Anterior cingulate cortex (tissue), 58 donors: ENCODE results near the gene PRKAG2.
"Not testable (repeated sequence)": the region's sequence is repeated elsewhere in the genome, so short reads cannot be mapped to it uniquely, and the experiment has no call there.

Experiments
- DNase-seq, 58 donors: peaks; one replicate each; lab custom pipeline; 2025; lab: John Stamatoyannopoulos, UW

PRKAG2 gene

DNA sequence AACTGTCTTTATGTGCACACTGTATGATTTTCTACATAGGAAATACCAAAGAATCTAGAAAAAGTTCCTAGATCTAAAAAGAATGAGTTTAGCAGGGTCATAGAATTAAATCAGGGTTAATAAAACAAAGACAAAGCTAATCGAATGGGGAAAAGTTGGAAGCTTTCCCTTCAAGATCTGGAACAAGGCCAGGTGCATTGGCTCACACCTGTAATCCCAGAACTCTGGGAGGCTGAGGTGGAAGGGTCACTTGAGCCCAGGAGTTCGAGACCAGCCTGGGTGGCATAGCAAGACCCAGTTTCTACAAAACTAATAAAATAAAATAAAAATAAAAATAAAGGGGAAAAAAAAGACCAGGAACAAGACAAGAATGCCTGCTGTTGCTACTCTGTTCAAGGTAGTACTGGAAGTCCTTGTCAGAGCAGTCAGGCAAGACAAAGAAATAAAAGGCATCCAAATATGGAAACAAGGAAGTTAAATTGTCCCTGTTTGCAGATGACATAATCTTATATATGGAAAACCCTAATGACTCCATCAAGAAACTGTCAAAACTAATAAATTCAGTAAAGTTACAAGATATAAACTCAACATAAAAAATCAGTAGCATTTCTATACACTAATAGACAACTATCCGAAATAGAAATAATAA, 281.1 kb downstream of the PRKAG2 start:
- DNase-seq: no peak

DNA sequence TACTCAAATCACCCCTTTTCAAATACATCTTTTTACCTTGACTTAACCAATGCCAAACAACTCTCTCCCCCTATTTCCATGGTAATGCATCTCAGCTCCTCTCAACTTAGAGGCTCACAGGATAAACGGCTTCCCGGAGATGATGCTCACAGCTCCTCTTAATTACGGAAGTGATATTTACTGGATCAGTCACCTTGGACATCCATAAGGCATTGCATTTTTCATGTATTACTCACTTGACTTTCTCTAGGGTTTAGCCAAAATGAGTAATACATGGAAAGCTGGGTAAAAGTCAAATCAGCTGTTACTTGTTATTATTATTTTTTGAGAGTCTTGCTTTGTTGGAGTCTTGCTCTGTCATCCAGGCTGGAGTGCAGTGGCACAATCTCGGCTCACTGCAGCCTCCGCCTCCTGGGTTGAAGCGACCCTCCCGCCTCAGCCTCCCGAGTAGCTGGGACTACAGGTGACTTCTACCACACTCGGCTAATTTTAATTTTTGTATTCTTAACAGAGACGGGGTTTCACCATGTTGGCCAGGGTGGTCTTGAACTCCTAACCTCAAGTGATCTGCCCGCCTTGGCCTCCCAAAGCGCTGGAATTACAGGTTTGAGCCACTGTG, 283.9 kb downstream of the PRKAG2 start:
- no peak for DNase-seq

DNA sequence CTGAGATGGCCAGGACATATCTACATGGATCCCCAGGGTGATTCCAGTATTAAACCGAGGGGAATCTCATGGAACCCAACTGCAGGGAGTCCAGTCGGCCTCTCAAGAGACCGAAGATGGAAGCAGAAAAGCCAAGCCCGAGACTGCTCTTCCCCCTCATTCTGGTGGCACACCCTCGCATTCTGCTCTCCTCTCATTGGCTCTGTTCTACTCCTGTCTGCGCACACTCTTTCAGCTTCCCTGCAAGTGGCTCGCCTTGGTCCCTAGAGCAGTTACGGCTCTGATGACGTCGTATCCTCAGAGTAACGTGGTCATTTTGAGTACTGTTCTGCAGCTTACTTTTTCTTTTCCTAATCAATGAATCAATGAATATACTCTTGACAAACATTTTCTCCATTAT, 284.6 kb downstream of the PRKAG2 start:
- no peak for DNase-seq

DNA sequence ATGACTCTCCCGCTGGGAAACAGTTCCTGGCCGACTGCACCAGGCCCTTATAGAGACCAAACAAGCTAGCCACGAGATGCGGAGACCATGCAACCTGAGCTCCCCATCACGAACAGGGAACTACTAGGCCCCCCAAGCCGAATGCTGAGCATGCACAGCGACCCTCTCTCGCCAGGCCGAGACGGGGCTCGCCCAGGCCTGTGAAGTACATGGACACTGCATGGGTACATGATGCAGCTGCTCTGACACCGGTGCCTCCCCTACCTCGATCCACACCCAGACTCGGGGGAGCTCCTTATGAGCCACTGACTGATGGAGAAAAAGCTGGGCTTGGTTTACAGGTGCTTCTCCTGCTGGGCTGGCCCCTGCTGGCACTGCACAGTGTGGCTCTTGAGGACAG, 285.0 kb downstream of the PRKAG2 start:
- DNase-seq: no peak

DNA sequence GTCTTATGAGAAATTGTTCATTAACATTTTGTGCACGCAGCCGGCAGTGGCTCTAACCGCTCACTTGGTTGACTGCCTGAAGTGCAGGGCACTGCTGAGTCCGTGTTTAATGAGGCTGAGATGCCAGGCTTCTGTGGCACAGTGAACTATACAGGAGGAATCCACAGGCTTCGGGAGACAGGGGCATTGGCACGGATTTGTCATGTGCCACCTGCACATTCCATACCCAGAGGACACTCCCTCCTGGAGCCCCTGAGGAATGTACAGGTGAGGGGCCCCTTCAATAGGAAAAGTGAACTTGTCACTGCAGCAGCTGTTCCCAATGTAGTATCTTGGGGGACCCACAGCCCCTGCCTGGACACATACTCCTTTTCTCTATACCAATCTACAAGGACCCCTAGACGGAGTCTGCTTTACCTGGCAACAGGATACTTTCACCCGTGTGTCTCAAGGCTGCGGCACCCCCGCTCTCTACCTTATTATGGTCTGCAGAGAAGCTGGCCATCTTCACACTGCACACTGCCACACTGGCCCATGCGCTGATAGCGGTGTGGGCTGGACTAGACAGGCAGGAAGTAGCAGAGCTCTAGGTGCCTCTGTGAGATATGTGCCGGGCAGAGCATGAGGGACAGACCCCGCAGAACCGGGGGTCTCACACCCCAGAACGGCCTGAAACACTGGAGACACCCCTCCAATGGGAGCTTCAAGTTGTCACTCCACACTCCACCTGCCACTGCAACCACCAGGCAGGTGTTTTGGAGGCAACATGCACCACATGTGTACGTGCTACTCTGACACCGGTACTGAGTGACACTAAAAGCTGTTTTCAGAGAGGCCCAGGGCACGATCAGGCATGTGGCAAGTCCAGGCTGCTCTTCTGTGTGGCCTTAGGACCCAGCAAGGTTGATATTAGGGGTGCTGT, 285.8 kb downstream of the PRKAG2 start:
- DNase-seq: peak in 2 of 58 donors; percentile 14 to 15

DNA sequence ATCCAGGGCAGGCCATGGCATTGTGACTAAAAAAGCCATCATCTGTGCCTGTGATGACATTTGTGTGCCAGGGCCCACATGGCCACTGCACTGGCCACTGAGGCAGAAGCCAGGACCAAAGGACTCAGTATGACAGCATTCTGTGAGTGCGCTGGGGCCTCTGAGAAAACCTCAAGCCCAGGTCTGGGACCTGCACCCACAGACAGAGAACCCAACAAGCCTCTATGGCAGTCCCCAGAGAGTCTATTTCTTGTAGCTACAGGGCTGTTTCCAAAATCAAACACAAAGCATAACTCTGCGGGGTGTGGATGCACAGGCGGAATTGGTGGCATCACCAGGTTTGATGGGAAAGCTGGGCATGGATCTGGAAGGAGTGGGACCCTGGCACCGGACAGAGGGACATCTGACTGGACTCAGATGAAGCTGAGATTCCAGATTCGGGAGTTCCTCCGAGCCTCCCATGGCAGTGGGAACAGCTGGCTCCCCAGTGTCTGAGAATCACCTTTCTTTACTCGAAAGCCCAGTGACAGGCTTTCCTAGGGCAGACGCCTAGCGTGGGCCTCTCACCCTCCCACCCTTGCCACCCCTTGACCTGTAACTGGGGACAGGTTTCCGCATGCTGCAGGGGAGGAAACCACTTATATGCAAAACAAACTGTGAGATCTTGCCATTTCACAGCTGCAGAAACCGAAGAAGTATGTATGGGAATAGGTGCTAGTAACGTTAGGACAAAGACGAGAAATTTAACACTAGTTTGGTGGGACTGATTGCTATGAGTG, 286.7 kb downstream of the PRKAG2 start:
- DNase-seq: peak in 1 of 58 donors; percentile 11

DNA sequence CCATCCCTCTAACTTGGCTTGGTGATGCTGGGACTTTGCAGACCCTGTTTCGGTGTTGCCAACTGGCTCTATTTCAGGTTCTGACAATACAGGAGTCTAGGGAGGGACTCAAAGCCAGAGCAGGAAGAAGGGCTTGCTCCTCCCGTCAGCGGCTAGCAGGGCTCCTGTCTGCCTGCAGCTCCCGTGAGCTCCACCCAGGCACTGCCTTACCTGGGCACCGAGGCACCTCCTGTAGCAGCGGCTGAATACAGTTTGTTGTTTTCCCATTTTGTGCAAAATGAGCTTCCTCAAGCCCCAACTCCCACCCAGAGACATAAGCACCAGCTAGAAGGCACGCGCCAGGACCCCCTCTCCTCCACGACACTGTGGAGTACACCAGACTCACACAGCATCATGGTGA, 287.9 kb downstream of the PRKAG2 start:
- no peak for DNase-seq

DNA sequence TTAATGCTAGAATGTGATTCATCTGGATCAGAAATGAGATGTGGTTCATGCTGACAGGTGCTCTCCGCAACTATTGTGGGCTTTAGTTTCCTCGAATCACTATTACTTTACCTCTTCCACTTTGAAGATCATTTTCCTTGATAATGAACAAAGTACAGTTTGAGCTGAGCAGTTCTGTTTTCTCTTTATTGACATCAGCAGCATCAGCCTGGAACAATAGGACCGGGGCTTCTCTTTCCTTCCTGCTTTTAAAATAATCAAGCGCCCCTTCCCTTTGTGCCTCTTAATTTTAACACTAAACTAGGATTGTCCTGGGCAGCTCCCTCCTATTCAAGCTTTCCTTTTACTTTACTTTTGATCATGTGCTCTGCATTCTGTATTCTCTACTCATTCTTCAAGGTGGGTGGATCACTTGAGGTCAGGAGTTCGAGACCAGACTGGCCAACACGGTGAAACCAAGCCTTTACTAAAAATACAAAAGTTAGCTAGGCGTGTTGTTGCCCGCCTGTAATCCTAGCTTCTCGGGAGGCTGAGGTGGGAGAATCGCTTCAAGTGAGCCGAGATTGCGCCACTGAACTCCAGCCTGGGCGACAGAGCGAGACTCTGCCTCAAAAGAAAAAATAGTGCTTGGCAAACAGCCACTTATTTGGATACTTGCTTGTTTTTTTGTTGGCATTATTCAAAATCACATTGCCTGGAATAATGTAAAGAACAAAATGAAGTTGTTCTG, 290.2 kb downstream of the PRKAG2 start:
- DNase-seq: no peak

DNA sequence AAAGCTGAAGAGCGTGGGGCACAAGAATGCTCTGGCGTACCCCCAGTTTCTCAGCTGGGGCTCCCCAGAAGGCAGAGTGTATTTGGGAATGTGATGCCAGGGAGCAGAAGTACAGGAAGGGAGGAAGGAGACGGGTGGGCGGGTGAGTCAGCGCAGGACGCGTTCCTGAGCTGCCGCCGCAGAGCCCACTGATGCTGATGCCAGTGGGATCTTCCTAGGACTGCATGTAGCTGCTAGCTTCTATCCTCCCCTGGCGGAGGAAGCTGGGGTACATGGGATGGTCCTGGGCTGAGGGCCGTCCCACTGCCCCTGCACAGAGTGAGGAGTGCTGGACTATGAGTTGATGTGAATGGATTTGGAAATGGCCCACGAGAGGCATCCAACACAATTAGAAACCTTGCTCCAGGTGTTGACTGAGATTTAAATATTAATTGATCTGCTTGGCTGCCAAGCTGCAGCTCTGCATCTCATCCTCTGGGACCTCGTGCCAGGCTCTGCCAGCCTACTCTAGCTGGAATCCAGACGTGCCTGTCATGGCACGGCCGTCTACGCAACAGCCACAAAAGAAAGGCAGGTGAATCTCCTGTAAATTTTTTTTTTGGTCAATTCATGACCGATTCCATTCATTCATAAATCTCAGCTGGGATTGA, 291.0 kb downstream of the PRKAG2 start:
- peak in 20 of 58 donors; percentile 6 to 66 (median 22) for DNase-seq

DNA sequence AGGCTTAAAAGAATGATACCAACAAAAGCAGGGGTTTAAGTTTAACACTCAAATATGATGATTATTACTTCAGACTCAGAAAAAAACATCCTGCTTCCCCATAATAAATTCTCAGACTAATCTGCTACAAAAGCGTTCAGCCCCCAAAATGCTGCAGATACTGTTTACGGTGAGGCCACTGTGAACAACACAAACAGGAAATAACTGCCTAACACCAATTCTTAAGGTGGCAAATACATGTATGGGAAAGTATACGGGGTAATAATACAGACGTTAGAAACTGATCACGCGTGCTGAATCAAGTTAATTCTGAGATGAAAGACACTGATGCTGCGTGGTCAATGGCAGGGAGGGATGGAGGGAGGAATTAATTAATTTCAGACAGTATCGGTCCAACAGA, 295.2 kb downstream of the PRKAG2 start:
- DNase-seq: no peak

DNA sequence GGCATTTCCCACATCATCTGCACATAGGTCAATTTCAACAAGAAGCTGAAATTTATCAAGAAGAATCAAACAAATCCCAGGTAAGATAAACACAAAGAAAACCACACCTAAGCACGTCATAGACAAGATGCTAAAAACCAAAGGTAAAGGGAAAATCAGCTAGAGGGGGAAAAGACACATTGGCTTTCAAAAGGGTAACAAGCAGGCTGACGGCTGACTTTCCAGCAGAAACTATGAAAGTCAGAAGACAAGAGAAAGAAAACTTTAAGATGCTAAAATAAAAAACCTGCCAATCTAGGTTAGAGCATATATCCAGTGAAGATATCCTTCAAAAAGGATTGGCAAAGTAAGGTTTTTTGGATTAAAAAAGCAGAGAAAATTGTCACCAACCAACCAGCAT, 297.3 kb downstream of the PRKAG2 start:
- DNase-seq: no peak

DNA sequence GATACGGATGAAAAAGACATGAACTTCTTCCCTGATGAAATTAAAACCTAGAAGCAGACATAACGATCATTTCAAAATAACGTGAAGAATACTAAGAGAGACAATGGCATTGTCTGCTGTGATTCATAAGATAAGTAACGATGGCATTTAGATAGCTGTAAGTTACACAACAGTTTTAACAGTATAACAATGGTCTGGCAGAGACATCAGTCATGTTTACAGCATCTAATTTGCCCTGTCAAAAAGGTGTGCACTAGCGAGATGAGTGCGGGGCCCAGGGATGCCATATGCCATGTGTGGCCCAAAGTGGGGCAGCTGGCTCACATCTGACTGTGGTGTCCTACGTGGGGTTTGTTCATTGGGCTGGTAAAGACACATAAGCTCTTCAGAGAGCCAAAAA, 301.5 kb downstream of the PRKAG2 start:
- no peak for DNase-seq

DNA sequence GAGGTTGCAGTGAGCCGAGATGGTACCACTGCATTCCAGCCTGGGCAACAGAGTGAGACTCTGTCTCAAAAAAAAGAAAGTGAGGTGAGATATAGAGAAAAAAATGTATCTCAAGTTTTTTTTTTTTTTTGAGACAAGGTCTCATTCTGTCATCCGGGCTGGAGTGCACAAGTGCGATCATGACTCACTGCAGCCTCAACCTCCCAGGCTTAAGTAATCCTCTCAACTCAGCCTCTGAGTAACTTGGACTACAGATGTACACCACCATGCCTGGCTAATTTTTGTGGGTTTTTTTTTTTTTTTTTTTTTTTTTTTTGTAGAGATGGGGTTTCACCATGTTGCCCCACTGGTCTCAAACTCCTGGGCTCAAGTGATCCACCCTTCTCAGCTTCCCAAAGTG, 303.9 kb downstream of the PRKAG2 start:
- DNase-seq: not testable (repeated sequence)

DNA sequence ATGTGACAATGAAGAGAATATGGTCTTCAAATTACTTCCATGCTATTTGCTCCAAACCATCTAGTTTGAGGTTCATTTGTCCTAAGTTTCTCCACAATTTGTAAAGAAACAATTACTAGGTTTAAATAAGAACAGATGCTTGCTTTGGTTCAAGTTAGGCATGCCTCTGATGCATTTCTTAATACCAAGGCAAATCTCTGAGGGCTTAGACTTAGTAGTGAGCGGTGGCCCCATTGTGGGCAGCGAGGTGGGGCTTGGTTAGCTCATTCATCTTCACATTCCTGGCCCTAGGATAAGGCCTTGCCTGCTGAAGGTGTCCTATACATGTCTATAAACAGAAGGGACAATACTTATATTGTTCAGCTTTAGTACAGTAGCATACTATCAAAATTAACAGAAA, 304.8 kb downstream of the PRKAG2 start:
- no peak for DNase-seq

DNA sequence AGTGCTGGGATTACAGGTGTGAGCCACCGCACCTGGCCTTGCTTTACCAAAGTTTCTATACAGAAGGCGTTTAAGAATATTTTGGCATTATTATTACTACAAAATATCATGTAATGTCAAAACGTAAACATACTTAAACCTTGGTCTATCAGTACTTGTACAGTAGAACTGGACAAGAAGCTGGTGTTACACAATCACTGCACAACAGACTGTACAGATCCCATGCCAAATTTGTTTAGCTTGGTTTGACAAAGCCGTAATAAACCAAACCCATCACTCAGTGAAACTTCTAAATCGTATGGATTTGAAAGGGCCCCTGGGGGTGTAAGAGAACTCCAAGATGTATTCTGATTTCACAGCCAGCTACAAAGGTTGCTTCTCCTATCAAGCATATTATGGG, 305.4 kb downstream of the PRKAG2 start:
- no peak for DNase-seq

DNA sequence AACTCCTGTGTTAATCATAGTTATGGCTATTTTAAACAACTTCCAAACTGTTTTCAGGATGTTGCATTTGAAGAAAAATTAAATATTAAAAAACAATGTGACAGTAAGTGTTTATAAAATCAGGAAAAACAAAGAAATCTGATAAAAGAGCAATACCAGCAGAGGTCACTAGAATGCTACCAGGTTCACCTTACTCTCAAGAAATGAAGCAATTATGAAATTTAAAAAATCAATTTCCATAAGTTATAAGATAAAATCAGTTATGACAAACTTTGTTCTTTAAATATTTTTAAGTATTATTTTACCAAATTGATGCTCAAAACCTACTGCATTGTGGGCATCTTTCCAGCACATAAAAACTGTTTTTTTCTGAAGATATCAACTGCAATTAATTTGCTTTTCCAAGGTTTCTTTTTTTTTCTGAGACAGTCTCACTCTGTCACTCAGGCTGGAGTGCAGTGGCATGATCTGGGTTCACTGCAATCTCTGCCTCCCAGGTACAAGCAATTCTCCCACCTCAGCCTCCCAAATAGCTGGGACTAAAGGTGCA, 306.5 kb downstream of the PRKAG2 start:
- no peak for DNase-seq

DNA sequence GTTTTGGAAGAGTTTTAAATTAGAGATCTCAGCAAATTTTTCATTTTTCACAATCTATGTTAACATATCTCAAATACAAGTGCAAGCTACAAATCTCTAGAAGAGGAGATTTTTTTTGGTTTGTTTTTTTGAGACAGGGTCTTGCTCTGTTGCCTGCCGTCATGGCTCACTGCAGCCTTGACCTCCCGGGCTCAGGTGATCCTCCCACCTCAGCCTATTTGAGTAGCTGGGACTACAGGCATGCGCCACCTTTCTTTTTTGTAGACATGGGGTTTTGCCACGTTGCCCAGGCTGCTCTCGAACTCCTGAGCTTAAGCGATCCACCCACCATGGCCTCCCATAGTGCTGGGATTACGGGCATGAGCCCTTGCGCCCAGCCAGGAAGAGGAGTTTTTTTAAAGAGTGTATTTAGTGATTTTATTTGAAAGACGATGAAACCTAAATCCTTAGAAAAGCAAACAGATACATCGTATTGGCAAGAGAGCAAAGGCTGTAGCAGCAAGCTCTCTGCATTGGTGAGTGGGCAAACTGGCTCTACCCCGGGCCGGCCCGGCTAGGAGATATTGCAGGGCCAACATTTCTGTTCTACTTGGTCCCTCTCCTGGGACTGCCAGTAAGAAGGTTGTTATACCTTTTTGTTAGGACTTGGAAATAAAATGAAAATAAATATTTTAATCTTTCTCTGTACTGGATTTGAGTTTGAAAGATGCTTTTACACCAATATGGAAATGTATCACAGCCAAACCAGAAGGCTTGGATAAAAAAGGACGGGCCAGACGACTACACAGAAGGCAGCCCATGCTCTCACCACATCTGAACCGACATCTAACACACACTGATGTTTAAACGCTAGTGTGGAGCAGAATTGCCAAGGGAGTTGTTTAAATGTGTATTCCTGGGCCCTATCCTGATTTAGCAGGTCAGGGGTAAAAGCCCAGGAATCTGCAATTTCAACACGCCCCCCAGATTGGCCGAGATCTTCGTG, 307.7 kb downstream of the PRKAG2 start:
- no peak for DNase-seq

DNA sequence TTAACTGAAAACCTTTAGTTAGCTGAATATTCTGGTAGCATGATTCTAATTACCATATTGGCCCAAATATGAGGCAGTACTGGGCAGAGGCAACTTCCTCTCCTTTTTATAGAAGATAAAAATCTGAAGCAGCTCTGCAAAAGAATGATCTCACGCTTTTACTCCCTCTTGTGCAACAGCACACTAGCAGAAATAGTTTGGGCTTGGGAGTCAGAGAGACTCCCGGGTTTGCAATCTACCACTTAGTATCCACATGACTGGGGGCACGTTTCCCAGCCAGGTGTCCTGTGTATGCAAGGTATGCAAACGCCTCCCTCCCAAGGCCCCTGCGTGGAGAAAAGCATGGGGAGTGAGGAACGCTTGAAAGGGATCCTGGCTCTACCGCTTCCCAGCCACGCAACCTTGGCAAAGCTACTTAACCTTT, 310.0 kb downstream of the PRKAG2 start:
- DNase-seq: peak in 4 of 58 donors; percentile 19 to 38 (median 30)
